ENCODE results near the gene GIT2.

DNA sequence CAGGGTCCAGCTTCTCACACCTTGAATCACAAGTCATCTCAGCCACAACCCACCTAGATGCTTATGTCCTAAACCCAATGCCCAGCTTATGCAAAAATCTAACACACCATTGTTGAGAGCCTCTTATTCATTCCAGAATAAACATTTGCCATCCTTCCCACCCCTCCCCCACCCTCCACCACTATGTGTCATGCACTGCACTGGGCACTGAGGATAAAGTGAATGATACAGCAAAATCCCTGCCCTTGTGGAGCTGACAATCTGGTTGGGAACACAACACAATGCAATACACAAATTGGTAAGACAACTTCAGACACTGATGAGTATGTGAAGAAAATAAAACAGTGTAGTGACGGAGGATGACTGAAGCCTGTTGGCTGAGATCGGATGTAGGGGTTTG, 114.4 kb downstream of the GIT2 start:
- TF ChIP-seq CTCF (IDR thresholded peaks at IDR 0.05): no peak
- no peak for TF ChIP-seq POLR2A (IDR thresholded peaks at IDR 0.05)

Measured in breast epithelium (tissue), 3 donors.